Measurements from ENCODE around the gene RUNX1.
A peak's percentile ranks its signal among the peaks of the same experiment; 100 is the strongest.

RUNX1 gene

DNA sequence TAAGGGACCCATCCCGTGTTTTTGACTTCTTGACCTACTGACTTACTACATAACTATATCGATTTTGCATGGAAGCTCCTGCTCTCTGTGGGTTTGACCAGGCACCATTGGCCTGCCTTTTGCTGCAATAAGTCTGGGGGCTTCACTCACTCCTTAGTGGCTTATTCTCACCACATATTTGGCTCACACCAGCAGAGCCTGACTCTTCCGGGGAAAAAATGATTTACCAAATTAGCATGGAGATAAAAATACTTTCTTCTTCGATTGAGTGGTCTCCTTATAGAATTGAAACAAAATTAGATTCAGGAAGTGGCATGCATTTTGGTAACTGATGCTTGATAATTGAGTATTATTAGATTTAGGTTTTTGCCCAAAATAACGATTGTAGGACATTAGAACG, 129.7 kb downstream of the RUNX1 start:
- Mint-ChIP-seq H3K4me3 (no peak overlapping the region), H3K27me3 (no peaks in the 10 kb centered on the region), H3K4me1 (peaks cover 38% of the 10 kb centered on the region), H3K9me3 (peaks cover 0 to 8% of the 10 kb centered on the region in 2 donors), H3K27ac (peak overlapping the region in 1 of 2 donors; percentile 10)
- ATAC-seq (no peak), DNase-seq (no peak)

DNA sequence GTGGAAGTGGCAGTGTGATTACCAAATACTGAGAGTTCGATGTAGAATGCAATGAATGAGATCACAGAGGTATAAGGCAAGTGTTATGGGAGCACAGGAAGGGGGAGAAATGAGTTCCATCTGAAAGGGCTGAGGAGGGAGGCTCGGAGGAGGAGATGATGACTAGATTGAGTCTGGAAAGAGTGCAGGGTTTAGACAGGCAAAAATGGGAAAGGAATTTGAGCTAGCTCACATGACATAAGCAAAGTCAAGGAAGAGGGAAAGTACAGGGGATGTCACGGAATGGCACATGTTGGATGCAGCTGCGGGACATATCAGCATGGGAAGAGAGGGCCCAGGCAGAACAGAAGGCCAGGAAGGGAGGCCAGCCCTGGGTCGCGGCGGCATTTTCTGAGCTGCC, 132.7 kb downstream of the RUNX1 start:
- DNase-seq: no peak
- H3K27me3 Mint-ChIP-seq: no peaks in the 10 kb centered on the region
- peaks cover 27% of the 10 kb centered on the region for H3K4me1 Mint-ChIP-seq
- H3K9me3 Mint-ChIP-seq: no peaks in the 10 kb centered on the region
- H3K4me3 Mint-ChIP-seq: no peak overlapping the region
- ATAC-seq: no peak
- H3K27ac Mint-ChIP-seq: no peak overlapping the region

DNA sequence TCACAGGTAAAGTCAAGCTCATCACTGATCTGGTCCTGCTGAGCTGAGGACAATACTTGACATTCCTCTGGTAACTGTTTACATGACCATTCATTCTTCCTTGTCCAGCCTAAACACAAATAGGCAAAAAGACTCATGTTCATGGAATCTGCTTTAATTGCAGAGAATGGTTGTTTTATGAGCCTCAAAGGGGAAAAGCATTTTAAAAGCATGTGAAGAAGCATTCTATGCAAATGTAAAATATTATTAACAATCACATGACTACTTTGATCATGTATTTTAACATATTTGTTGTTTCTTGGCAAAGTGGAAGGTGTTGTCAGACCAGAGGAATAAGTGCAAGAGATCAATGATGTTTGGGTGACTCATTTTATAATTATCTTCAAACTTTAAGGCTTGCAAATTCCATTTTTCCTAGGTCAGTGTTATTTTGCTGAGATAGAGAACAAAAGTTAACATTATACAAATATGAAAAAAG, 133.7 kb downstream of the RUNX1 start:
- no peaks in the 10 kb centered on the region for H3K27me3 Mint-ChIP-seq
- no peak for DNase-seq
- H3K27ac Mint-ChIP-seq: no peak overlapping the region
- no peaks in the 10 kb centered on the region for H3K9me3 Mint-ChIP-seq
- peaks cover 30% of the 10 kb centered on the region for H3K4me1 Mint-ChIP-seq
- no peak for ATAC-seq
- no peak overlapping the region for H3K4me3 Mint-ChIP-seq

DNA sequence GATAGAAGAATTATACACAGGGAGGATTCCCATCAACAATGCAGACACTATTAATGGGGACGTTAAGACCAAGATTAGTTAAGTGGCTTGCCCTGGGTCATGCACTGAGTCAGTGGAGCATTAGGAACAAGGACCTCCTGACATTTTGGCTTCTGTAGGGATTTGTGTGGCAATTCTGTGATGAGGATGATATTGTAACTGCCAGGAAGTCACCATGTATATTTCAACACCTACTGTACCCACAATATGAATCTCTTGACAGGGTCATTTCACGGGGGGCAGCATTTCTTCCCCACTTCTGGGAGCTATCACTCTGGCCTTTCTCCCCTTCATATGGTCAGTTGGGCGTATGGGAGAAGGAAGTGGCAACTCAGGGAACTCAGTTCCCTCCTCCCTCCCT, 134.9 kb downstream of the RUNX1 start:
- H3K4me1 Mint-ChIP-seq: peaks cover 38% of the 10 kb centered on the region
- H3K27me3 Mint-ChIP-seq: no peaks in the 10 kb centered on the region
- ATAC-seq: no peak
- no peak for DNase-seq
- H3K27ac Mint-ChIP-seq: no peak overlapping the region
- no peak overlapping the region for H3K4me3 Mint-ChIP-seq
- H3K9me3 Mint-ChIP-seq: no peaks in the 10 kb centered on the region

DNA sequence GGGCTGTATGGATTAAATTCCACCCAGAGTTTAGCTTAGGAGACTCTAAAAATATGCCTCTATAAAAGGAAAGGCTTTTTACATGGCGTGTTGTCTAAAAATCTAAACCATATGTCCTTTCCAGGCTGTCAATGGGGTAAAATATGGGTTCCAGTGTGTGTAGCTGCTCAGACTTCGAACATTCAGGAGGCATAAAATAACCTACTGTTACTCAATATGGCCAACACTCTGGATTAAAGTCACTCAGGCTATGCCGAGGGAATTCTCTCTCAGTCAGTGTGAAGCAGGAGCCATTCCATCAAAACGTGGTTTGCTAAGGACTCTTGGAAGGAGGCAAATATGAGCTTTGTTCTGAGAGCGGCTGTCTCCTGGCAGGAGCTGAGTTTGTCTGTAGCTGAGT, 135.3 kb downstream of the RUNX1 start:
- H3K4me1 Mint-ChIP-seq: peaks cover 40% of the 10 kb centered on the region
- H3K27ac Mint-ChIP-seq: no peak overlapping the region
- no peaks in the 10 kb centered on the region for H3K27me3 Mint-ChIP-seq

DNA sequence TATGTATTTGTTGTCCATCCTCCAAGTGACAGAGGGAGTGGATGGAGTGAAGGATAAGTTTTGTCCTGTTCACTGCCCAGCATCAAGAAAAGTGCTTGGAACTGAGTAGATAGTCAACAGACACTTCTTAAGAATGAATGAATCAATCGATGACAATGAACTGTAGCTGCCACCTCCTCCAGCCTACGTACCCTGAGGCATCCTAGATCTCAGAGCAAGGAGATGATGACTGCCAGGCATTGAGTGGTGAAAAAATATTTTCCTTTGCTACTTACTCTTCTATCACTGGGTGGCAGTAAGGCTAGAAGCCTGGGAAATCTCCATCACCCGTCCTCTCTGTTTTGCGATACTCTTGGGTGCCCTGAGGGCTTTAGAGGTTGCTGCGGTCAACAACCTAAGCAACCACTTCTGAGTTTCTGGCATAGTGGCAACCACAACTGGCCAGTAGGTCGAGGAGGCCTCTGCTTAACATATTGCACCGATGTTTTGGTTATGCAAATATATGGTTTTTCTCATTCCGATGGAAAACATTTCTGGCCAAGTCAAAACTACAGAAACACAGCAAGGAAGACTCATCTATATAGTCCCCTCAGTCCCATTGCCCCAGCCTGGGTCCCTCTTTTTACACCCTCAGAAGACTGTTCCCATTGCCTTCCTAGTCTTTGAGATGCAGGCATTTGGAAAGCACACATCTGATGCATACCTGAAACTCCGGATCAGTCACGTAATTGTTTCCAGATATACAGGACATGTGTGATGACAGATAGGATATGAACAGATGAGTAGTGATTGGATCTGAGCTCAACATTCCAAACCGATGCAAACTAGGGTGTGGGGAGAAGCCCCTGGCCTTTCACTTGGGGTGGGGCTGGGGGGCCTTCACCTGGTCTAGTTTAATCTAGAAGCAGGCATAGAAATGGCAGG, 136.8 kb downstream of the RUNX1 start:
- H3K9me3 Mint-ChIP-seq: no peaks in the 10 kb centered on the region
- no peak for DNase-seq
- no peaks in the 10 kb centered on the region for H3K27me3 Mint-ChIP-seq
- no peak overlapping the region for H3K4me3 Mint-ChIP-seq
- ATAC-seq: no peak
- peak overlapping the region in 1 of 2 donors; percentile 21 for H3K27ac Mint-ChIP-seq
- peaks cover 56% of the 10 kb centered on the region for H3K4me1 Mint-ChIP-seq

More for the DNA sequence above, 135.3 kb downstream of the RUNX1 start:
- no peak overlapping the region for H3K4me3 Mint-ChIP-seq
- ATAC-seq (no peak), DNase-seq (no peak)
- no peaks in the 10 kb centered on the region for H3K9me3 Mint-ChIP-seq

DNA sequence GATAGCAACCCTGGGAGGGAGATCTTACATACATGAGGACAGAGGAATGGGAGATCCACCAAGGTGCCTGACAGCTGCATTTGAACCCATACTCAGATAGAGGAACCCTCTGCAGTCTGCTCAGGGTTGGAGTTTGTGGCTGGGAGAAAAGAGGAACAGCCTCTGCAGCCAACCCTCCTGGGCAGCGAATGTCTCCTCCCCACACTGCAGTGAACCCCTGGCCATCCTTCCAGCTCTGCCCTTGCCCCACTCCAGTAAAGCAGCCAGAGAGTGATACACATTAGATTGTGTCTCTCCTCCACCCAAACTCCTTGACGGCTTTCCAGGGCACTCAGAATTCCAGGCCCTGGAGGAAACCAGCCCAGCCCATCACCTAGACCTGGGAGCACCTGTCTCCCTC, 137.7 kb downstream of the RUNX1 start:
- Mint-ChIP-seq H3K27ac (no peak overlapping the region), H3K4me1 (peaks cover 65% of the 10 kb centered on the region), H3K4me3 (no peak overlapping the region)

DNA sequence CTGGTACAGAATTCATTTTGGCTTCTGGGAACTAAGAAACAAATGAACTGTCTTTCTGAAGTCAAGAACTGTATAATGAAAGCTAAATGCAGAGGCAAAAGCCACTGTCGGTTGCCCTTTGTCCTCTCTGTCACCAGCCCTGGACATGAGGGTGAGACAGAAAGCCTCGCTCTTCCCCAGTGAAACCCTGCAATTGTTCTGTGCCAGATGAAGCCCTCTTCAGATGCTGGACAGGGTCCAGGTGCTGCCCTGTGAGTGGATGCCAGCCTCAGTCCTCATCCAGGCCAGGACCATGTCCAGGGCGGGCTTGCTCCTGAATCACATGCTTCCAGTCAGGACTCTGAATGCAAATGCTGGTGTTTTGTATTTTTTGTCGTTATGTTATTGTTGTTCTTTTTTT, 138.7 kb downstream of the RUNX1 start:
- no peaks in the 10 kb centered on the region for H3K27me3 Mint-ChIP-seq
- no peak overlapping the region for H3K27ac Mint-ChIP-seq
- no peaks in the 10 kb centered on the region for H3K9me3 Mint-ChIP-seq
- no peak overlapping the region for H3K4me3 Mint-ChIP-seq
- H3K4me1 Mint-ChIP-seq: peaks cover 66% of the 10 kb centered on the region
- no peak for ATAC-seq
- no peak for DNase-seq

More for the DNA sequence above, 137.7 kb downstream of the RUNX1 start:
- Mint-ChIP-seq H3K9me3 (no peaks in the 10 kb centered on the region), H3K27me3 (no peaks in the 10 kb centered on the region)
- no peak for ATAC-seq
- DNase-seq: no peak

DNA sequence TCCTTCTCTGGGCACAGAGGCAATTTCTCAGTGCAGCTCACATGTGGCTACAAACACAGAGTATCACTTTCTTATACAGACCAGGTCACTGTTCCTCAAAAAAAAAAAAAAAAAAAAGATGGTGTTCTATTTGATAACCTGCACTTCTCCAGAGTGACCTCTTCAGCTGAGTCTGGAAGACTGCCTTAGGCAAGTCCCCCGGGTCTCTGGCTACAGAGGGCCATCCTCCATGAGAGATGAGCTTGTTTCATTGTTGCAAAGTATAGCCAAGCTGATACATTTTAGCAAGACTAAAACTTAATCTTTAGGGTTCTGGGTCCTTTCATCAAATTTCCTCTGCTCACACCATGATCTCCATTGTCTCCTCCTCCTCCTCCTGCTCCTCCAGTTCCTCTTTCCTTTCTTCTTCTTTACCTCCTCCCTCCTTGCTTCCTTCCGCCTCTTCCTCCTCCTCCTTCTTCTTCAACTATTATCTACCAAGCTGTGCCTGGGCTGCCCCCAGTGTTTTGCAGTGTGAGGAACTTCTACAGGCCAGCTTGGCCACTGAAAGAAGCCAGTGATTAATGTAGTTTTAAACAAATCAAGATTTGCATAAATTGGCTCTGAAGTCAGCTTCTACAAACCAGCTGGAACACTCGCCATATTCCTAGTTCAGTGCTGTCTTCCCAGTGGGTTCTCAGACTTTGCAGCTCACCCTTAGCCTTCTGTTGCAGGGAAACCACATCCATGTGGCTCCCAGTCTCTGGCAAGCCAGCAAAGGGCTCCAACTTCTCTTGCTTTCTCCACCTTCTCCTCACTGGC, 139.4 kb downstream of the RUNX1 start:
- Mint-ChIP-seq H3K27ac (peak overlapping the region in 1 of 2 donors; percentile 21), H3K9me3 (no peaks in the 10 kb centered on the region), H3K4me1 (peaks cover 73% of the 10 kb centered on the region), H3K4me3 (no peak overlapping the region), H3K27me3 (no peaks in the 10 kb centered on the region)
- DNase-seq (no peak), ATAC-seq (no peak)

DNA sequence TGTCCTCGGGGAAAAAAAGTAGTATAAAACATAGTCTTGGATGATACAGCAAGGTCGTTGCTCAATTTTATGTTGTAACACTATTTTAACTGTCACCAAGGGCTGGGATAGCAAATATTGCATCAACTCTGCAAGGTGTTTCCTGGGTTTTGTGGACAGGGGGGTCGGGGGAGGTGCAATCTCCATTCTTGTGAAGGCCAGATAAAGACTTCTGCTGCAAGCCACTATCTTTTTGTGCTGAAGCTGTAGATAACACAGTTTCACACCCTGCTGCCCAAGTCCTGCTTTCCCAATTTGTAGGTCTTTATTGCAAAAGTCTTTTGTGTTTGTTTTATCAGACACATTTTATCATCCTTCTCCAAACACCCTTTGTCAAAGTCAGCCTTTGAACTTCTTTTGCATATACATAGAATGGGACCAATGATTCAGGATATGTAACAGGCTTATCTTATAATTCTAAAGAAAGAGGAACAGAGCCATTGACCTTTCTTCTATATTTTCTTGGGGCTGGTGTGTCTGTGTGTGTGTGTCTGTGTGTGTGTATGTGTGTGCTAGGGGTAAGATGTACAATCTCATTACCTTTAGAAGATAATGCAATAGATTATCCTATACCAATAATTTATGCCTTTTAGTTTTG, 140.6 kb downstream of the RUNX1 start:
- H3K4me1 Mint-ChIP-seq: peaks cover 73% of the 10 kb centered on the region
- no peaks in the 10 kb centered on the region for H3K27me3 Mint-ChIP-seq
- H3K27ac Mint-ChIP-seq: peak overlapping the region in 1 of 2 donors; percentile 53
- ATAC-seq (no peak), DNase-seq (no peak)
- no peaks in the 10 kb centered on the region for H3K9me3 Mint-ChIP-seq
- H3K4me3 Mint-ChIP-seq: peak overlapping the region; percentile 52 to 61

DNA sequence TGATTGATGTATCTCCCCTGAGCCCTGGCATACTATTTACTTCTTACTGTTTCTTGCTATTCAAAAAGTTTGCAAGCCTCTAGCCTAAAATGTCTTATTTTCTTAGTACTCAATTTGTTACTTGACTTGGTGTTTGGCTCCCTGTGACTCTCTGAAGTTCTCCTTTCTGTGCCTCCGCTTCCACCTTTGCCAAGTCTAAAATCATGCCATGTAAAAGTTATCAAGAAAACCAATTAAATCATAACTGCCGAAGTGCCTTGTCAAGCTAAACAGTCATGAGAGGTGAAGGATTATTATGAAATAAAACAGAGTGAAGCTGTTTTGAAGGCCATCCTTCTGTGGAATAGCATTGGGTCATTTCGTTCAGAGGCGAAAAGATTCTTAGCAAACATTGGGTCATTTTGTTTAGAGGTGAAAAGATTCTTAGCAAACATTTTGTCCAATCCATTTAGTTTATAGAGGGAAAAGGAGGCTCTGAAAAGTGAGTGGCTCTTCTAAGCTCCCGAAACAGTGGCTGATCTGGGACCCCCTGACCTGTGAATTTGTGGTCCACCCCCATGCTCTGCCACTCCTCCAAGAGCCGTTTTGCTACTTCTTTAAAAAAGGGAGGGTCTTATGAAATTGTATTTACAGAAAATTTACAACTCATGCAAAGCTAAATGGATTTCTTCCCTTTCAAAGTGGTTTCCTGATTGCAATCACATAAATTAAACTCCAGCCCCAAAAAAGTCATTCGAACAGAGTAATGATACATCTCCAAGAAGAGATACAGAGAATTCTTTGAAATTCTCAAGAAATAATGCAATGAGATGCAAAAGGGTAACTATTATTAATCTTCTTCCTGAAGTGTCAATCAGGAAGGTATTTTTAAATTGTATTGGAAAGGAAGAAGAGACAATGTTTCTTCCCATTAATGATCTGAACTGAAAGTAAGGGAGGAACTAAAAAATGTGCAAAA, 141.4 kb downstream of the RUNX1 start:
- Mint-ChIP-seq H3K4me1 (peaks cover 71% of the 10 kb centered on the region), H3K4me3 (peak overlapping the region; percentile 52 to 61), H3K27ac (peak overlapping the region in 1 of 2 donors; percentile 53), H3K27me3 (no peaks in the 10 kb centered on the region), H3K9me3 (no peaks in the 10 kb centered on the region)
- DNase-seq (no peak), ATAC-seq (no peak)

DNA sequence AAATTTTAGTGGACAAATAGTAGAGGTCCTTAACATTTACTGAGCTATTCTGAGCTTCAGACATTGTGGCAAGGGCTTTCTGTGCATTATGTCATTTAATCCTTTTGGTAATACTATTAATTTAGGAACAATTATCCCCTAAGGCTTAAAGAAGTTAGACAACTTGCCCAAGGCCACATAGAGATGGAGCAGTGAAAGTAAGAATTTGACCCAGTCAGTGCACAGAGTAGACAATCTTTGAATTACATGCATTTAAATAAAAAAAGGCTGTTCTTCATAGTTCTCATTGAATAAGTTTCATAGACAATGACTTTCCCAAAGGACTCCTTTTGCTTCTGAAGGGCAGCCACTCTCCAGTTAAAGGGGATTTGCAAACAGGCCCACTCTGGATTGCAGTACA, 142.7 kb downstream of the RUNX1 start:
- Mint-ChIP-seq H3K27me3 (no peaks in the 10 kb centered on the region), H3K4me1 (peaks cover 58% of the 10 kb centered on the region), H3K4me3 (no peak overlapping the region), H3K9me3 (no peaks in the 10 kb centered on the region), H3K27ac (no peak overlapping the region)
- DNase-seq (no peak), ATAC-seq (no peak)

DNA sequence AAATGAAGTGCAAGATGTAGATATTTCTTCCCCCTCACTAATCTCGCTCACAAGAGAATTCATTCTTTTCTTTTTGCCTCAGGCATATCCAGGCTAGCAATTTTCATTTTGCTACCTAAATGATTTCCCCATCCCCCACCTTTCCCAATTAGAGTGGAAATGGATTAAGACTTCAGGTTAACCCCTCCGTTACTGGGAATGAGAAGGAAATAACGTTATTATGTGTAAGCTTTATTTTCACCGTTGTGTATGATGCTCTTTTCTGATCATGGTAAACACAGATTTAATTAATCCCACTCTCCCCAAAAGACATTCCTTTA, 143.9 kb downstream of the RUNX1 start:
- Mint-ChIP-seq H3K4me1 (peaks cover 46% of the 10 kb centered on the region), H3K4me3 (no peak overlapping the region)

DNA sequence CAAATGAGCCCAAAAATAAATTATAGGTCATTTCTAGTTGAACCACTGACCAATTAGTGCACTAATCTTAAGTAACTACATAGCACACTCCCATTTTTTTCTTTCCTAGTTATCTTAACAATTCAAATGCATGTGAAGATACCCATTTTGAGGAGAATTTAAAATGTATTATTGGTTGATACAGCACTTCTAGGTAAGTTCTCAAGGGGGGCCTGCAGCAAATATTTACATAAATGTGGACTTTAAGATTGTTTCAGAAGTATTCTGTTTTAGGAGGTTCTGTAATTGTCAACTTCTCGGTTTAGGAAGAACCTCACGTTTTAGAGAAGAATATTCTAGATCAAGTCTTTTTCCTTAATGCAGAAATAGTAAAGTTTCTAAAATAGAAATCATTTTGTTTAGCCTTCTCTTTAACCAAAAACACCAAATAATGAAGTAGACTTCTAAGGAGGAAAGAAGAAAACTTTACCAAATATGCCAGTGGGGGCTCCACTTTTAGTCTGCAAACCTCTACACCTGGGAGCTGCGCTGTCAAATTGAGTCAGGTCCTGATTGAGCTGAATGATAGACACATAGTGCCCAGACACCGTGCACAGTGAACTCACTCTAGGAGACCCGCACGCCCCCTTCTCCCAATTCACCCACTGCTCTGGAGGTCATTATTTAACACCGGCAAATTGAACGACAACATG, 144.4 kb downstream of the RUNX1 start:
- no peak for DNase-seq
- H3K27me3 Mint-ChIP-seq: no peaks in the 10 kb centered on the region
- no peak for ATAC-seq
- no peak overlapping the region for H3K4me3 Mint-ChIP-seq
- H3K27ac Mint-ChIP-seq: no peak overlapping the region
- no peaks in the 10 kb centered on the region for H3K9me3 Mint-ChIP-seq
- H3K4me1 Mint-ChIP-seq: peaks cover 41% of the 10 kb centered on the region

More for the DNA sequence above, 143.9 kb downstream of the RUNX1 start:
- Mint-ChIP-seq H3K27ac (no peak overlapping the region), H3K27me3 (no peaks in the 10 kb centered on the region), H3K9me3 (no peaks in the 10 kb centered on the region)
- DNase-seq (no peak), ATAC-seq (no peak)
